HG02763 (cell line): ENCODE data around the gene HEPN1.
A peak's percentile ranks its signal among the peaks of the same experiment; 100 is the strongest.
"Not testable (repeated sequence)": the region's sequence is repeated elsewhere in the genome, so short reads cannot be mapped to it uniquely, and the experiment has no call there.

Experiments used
- ATAC-seq: cut with Tn5 transposase; IDR thresholded peaks from one replicate; pipeline ENCODE4 v1.9.1; 2021; ENCODE audit warnings: mild to moderate bottlenecking, moderate library complexity; ENCODE audit not compliant: unreplicated experiment

The HEPN1 gene

GRCh38 chr11:124938970-124939369, 19.9 kb downstream of the HEPN1 start:
- ATAC-seq = no peak

GRCh38 chr11:124941703-124942102, 22.7 kb downstream of the HEPN1 start:
- ATAC-seq = no peak

GRCh38 chr11:124942466-124943253, 23.6 kb downstream of the HEPN1 start:
- ATAC-seq = no peak

GRCh38 chr11:124943254-124943616, 24.2 kb downstream of the HEPN1 start:
- no peak for ATAC-seq

GRCh38 chr11:124943741-124944140, 24.7 kb downstream of the HEPN1 start:
- no peak for ATAC-seq

- ATAC-seq = no peak
Observed at GRCh38 chr11:124944565-124944964, 25.5 kb downstream of the HEPN1 start.

GRCh38 chr11:124945826-124946225, 26.8 kb downstream of the HEPN1 start:
- ATAC-seq = no peak

- no peak for ATAC-seq
Observed at GRCh38 chr11:124946735-124947141, 27.7 kb downstream of the HEPN1 start.

- ATAC-seq = no peak
Observed at GRCh38 chr11:124950601-124951330, 31.7 kb downstream of the HEPN1 start.

GRCh38 chr11:124951341-124951740, 32.3 kb downstream of the HEPN1 start:
- ATAC-seq = no peak

GRCh38 chr11:124953753-124954589, 34.9 kb downstream of the HEPN1 start, which contains the start of gene CCDC15:
Gene CCDC15, plus strand, starts transcription at chr11:124954202. Its CDS starts 531 bp downstream, at chr11:124954733.
- peak; percentile 99 for ATAC-seq

- no peak for ATAC-seq
Observed at GRCh38 chr11:124954590-124954955, 35.5 kb downstream of the HEPN1 start.

GRCh38 chr11:124955035-124955434, 36.0 kb downstream of the HEPN1 start:
- ATAC-seq = no peak

GRCh38 chr11:124961972-124962609, 43.0 kb downstream of the HEPN1 start:
- ATAC-seq = peak; percentile 75

- ATAC-seq = not testable (repeated sequence)
Observed at GRCh38 chr11:124968197-124968596, 49.1 kb downstream of the HEPN1 start.
